Measurements from ENCODE around the gene ODAD3. TPM values are rescaled to one million over a fixed set of nuclear protein-coding genes. Genes with fewer than 3 reads are reported as not detected.

Gene ODAD3
- total and polyA plus RNA-seq, 2 of the 13 experiments (the other 11 are each of a cell fraction or from before 2014, with no cell fraction given): 0.04 to 0.08 TPM

DNA sequence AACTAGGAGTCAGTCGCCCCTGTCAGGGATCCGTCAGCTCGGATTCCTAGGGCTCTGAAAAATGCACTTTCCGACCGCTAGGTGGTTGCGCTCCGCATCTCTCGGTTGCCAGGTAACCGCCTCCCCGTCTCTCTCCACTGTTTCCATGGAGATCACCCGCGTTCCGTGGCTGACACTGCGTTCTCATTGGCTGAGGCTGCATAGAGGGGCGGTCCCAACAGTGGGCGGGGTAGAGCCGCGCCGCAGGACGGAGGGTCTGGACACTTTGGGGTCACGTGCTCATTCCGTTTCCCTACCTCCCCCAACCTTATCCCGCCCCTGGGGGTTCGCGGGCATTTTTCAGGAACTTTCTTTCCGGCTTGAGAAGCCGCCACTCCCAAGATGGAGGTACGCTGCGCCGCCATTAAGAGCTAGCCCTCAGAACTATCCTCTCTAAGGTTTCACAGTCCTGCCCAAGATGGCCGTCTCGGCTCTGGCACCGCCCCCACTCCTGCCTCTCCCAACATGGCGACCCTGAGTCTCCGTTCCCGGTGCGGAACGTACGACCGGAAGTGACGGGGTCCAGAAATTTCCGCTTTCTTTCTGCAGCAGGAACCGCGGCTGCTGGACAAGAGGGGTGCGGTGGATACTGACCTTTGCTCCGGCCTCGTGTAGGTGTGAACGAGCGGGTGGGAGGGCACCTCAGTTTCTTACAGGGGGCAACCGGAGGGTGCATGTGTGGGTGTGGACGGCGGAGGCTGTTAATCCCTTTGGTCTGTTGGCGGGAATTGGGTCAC lies at the start of gene ODAD3, which contains the start of gene PRKCSH (continued):
- TF ChIP-seq, protein P1, sequence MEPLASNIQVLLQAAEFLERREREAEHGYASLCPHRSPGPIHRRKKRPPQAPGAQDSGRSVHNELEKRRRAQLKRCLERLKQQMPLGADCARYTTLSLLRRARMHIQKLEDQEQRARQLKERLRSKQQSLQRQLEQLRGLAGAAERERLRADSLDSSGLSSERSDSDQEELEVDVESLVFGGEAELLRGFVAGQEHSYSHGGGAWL (CRISPR knock-in tag; IDR thresholded peaks at IDR 0.05): peak; percentile 23; the same call in 1 of the 2 replicates
- TF ChIP-seq ZNF232 (CRISPR knock-in tag; IDR thresholded peaks at IDR 0.05; ENCODE audit: borderline replicate concordance) (0 out of 2 replicates have a peak, but pooled peaks have one; percentile 77), KDM2A (CRISPR knock-in tag; IDR thresholded peaks at IDR 0.05; ENCODE audit: borderline replicate concordance, low read depth) (peak; percentile 76), ZNF20 (CRISPR knock-in tag; IDR thresholded peaks at IDR 0.05) (no peak), CHD2 (IDR thresholded peaks at IDR 0.05; ENCODE audit: low read depth, low read length) (no peak), ASH2L (IDR thresholded peaks at IDR 0.05; ENCODE audit: insufficient read length, low read depth, low read length) (peak; percentile 68), RELA (CRISPR knock-in tag; IDR thresholded peaks at IDR 0.05) (peak; percentile 23; the same call in 1 of the 2 replicates), NONO (IDR thresholded peaks at IDR 0.05) (no peak), NONO (CRISPR knock-in tag; conservative IDR thresholded peaks at IDR 0.05) (peak; percentile 91), FOXK1 (CRISPR knock-in tag; IDR thresholded peaks at IDR 0.05; ENCODE audit: borderline replicate concordance, low read depth) (peak; percentile 14; the same call in 1 of the 2 replicates), ZMAT3 (CRISPR knock-in tag; conservative IDR thresholded peaks at IDR 0.05) (0 out of 2 replicates have a peak, but pooled peaks have one; percentile 46), KDM4B (CRISPR knock-in tag; IDR thresholded peaks at IDR 0.05) (no peak), SOX13 (IDR thresholded peaks at IDR 0.05) (peak; percentile 36; the same call in 1 of the 2 replicates), SOX13 (CRISPR knock-in tag; conservative IDR thresholded peaks at IDR 0.05 in 1 of 2, IDR thresholded peaks at IDR 0.05 in 1 of 2) (peak in 1 of 2 experiments; percentile 23; a peak in 2 of 4 replicates), ZMYM3 (CRISPR knock-in tag; IDR thresholded peaks at IDR 0.05) (peak; percentile 33; the same call in 1 of the 2 replicates), HDAC6 (IDR thresholded peaks at IDR 0.05; ENCODE audit: low read depth, low read length) (no peak), MBNL3 (CRISPR knock-in tag; conservative IDR thresholded peaks at IDR 0.05) (no peak), GTF3A (CRISPR knock-in tag; conservative IDR thresholded peaks at IDR 0.05) (0 out of 2 replicates have a peak, but pooled peaks have one; percentile 35), YEATS4 (CRISPR knock-in tag; IDR thresholded peaks at IDR 0.05; ENCODE audit: borderline replicate concordance) (peak; percentile 95), ZFP1 (CRISPR knock-in tag; IDR thresholded peaks at IDR 0.05) (peak; percentile 33; the same call in 1 of the 2 replicates), ZNF7 (CRISPR knock-in tag; IDR thresholded peaks at IDR 0.05) (no peak), STAT5B (CRISPR knock-in tag; IDR thresholded peaks at IDR 0.05) (no peak)
- TF ChIP-seq, protein P2, sequence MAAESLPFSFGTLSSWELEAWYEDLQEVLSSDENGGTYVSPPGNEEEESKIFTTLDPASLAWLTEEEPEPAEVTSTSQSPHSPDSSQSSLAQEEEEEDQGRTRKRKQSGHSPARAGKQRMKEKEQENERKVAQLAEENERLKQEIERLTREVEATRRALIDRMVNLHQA (CRISPR knock-in tag; IDR thresholded peaks at IDR 0.05): no peak
- TF ChIP-seq, protein P3, sequence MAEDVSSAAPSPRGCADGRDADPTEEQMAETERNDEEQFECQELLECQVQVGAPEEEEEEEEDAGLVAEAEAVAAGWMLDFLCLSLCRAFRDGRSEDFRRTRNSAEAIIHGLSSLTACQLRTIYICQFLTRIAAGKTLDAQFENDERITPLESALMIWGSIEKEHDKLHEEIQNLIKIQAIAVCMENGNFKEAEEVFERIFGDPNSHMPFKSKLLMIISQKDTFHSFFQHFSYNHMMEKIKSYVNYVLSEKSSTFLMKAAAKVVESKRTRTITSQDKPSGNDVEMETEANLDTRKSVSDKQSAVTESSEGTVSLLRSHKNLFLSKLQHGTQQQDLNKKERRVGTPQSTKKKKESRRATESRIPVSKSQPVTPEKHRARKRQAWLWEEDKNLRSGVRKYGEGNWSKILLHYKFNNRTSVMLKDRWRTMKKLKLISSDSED (CRISPR knock-in tag; IDR thresholded peaks at IDR 0.05): no peak
- TF ChIP-seq, protein P4, sequence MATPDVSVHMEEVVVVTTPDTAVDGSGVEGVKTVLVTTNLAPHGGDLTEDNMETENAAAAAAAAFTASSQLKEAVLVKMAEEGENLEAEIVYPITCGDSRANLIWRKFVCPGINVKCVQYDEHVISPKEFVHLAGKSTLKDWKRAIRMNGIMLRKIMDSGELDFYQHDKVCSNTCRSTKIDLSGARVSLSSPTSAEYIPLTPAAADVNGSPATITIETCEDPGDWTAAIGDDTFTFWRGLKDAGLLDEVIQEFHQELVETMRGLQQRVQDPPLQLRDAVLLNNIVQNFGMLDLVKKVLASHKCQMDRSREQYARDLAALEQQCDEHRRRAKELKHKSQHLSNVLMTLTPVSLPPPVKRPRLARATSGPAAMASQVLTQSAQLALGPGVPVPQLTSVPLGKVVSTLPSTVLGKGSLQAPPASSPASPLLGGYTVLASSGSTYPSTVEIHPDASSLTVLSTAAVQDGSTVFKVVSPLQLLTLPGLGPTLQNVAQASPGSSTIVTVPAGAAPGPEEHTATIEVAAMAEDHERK (CRISPR knock-in tag; IDR thresholded peaks at IDR 0.05; ENCODE audit: low read depth): peak; percentile 93
- TF ChIP-seq, protein P5, sequence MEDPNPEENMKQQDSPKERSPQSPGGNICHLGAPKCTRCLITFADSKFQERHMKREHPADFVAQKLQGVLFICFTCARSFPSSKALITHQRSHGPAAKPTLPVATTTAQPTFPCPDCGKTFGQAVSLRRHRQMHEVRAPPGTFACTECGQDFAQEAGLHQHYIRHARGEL (CRISPR knock-in tag; IDR thresholded peaks at IDR 0.05): no peak
- TF ChIP-seq, protein P6, sequence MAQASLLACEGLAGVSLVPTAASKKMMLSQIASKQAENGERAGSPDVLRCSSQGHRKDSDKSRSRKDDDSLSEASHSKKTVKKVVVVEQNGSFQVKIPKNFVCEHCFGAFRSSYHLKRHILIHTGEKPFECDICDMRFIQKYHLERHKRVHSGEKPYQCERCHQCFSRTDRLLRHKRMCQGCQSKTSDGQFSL (CRISPR knock-in tag; IDR thresholded peaks at IDR 0.05): peak; percentile 47
